HG03108 (cell line): Measurements from ENCODE around the gene WWOX.

Experiments
- ATAC-seq: cut with Tn5 transposase; IDR thresholded peaks from one replicate; pipeline ENCODE4 v1.9.1; 2021; ENCODE audit warnings: moderate library complexity; ENCODE audit not compliant: unreplicated experiment

The WWOX gene

DNA sequence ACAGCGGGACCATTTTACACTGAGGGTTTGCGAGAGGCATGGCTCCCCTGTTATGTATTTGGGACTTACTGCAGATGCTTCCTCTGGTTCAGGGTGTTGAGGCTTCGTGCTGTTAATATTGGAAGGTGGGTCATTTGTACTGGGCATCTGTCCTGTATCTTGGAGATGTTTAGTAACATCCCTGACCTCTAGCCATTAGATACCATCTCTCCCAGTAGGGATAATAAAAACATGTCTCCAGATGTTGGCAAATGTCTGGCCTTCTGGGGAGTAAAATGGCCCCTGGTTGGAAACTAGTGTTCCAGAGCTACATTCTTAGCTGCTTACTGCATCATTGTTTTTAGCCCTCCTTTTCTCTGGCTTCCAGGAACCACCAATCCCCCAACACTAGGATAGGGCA, 388.0 kb downstream of the WWOX start:
- no peak for ATAC-seq

DNA sequence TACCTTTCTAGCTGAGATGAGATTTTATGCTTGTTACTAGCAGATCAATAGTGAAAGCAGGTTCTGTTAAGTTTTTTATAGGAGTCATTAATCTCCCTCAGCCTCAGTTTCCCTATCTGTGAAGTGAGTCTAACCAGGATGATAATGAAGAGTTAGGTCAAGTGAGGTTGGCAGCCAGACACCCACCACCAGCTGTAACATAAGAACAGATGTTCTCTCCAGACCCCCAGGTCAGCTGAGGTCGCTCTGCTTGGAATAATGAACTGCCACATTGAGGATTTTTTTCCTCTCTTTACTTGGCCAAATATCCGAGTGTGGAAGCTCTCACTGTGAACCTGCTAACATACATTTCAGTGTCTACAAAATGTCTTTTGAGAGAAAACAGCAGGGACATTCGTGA, 389.6 kb downstream of the WWOX start:
- ATAC-seq = no peak

DNA sequence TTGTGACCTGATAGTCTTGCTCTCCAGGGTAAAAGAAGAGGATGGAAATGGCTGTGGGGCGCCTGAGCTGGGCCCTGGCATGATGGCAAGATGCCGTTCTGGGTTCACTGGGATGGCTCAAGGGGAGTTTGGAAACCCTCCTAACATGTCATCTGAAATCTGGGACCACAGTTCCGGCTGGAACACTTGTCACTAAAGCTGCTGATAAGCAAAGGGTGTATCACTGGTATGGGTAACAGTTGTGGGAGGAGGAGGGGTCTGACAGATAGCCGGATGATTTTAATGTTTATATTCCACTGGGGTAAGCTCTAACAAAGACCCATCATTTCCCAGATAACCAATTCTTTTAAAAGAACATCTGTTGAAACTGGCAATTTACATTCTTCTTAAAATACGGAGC, 390.2 kb downstream of the WWOX start:
- no peak for ATAC-seq

DNA sequence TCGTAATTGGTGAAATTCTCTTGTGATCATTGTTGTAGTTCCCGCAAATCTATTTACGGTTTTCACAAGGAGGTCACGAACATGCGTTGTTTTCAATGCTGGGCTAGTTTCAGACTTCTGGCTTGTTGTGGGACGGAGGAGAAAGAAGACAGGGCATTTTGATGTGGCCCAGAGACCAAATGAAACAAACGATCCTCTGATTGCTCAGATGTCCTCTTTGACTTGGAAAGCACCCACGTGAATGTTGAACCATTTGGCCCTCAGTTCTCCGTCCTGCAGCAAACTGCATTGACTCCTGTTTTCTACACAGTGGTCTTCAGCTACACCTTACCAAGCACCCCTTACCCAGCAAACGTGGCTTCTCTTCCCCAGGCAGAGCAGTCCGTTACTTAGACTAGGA, 391.0 kb downstream of the WWOX start:
- no peak for ATAC-seq

DNA sequence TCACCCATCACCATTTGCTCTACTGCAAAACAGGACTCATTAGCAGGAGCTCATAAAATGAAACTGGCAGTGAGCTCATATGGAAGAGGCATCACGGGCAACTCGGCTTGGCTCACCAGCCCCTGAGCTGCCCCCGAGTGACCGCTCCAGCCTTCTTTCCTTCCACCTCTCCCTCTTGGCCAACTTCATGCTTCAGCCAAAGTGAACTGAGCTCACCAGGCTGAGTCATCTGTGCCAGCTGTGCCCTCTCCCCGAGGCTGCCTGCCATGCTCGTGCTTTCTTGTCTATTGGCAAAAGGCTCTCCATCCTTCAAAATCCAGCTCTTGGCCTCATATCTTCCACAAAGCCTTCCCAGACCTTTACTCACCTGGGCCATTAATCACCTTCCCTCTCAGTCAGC, 391.4 kb downstream of the WWOX start:
- no peak for ATAC-seq

DNA sequence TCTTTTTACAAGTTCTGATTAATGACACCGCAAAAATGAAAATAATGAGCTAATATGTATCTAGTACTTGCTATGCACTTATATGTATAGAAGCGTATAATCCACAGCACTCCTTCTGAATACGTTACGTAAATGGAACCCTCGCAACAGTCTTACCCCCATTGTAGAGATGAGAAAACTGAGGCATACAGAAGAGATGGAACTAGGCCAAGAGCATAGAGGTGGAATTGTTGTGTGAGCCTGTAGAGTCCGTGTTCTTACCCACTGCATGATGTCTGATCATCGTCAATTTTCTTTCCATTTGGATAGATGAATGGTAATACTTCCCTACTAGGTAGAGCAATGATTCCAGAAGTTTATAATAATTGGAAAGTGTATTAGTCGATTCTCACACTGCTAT, 394.1 kb downstream of the WWOX start:
- ATAC-seq = no peak

DNA sequence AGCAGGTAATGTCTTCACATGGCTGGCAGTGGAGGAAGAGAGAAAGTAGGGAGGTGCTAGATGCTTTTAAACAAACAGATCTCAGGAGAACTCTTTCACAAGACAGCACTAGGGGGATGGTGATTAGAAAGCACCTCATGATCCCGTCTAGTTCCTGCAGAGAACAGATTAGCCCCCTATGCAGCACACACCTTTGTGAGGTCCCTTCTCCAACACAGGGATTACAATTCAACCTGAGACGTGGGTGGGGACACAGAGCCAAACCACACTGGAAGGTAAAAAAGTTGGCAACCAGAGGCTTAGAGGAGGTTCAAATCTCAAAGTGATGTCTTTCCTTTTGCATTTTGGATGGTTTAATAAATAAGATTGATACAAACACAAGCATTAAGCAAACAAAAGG, 394.7 kb downstream of the WWOX start:
- ATAC-seq = no peak

DNA sequence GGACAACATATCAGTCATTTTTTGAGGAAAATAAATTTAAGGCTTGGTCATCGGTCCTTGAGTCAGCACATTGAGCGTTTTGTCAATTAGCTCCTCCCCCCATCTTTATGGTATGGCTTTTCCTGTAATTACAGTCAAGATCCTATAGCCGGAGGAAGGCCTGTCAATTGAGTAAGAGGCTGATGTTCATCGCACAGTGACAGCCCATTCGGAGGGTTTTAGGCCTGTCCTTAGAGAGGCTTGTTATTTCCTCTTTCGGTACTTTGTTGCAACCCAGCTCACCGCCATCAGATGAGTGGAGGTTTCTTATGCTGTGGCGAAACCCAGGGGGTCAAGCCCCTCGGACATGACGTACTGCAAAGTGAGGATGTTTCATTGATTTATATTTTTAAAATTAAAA, 395.2 kb downstream of the WWOX start:
- no peak for ATAC-seq

DNA sequence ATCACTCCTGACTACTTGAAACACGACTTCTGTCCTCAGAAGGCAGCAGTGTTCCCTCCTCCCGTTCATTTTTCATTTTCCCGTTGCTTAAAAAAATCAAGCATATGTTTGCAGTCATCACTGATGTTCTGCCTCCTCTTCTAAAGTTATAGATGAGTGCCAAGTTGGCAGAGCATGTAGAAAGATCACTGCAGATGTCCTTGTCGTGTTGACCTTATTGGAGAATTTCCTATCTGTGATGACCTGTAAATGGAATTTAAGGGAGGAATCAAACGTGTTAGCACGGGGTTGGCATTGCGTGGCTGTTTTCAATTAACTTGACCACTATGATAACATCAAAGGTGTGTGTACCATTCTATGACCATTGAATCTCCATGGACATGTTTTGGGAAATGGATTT, 396.7 kb downstream of the WWOX start:
- no peak for ATAC-seq

DNA sequence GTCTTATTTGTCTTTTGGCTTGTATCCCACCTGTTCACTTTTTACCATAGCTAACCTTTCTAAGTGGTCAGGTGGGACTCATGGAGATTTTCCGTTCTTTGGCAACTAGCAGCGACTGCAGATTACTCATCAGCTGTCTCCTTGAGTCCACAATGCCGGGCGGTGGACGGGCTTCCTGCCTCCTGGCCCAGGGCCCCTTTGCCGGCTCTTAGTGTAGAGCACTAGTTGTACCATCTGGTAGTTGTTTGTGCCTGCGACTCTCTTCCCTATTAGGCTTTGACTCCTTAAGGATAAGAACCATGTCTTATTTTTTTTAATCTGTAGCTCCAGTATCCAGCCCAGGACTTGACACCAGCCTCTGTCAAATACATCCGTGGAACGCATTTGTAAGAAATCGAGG, 399.9 kb downstream of the WWOX start:
- ATAC-seq = no peak

DNA sequence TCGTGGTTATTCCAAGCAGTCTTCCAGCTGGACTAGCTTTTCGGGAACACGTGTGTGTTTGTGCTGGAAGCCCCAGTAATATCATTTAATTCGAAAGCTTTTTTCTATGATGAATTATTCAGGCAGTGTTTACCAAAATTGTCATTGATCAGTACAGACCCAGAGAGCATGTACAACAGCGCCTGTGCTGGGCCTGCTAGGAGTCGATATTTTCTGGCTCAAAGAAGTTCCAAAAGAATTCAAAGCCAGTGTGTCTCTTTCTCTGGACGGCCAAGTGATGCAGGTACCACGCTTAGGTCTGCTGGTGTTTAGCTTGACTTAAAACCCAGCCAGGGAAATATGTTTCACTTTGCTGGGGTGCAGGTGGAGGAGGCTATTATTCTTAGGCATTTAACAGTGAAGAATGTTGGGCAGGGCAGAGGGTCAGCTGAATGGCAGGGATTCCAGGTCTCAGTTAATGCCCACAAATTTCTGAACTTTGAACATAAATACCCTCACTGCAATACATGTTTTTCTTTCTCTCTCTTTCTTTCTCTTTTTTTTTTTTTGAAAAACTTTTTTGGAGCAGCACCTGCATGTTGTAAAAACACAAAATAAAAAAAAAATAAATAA, 401.3 kb downstream of the WWOX start:
- ATAC-seq = no peak

DNA sequence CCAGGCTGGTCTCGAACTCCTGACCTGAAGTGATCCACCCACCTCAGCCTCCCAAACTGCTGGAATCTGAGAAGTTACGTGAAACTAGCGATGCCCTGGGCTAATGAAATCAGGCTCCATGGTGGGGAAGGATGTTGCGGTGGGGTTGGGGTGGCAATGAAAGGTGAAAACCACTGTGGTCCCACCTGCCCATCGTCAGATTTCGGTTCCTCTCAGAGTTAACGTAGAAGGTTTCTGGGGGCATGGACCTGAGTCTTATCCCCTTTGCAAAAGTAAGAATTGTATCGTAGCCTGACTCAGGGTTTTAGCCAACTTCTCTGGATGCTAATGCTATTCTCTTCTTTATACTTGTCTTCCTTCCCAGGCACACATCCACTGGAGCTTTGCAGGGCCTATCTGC, 402.3 kb downstream of the WWOX start:
- ATAC-seq = no peak

DNA sequence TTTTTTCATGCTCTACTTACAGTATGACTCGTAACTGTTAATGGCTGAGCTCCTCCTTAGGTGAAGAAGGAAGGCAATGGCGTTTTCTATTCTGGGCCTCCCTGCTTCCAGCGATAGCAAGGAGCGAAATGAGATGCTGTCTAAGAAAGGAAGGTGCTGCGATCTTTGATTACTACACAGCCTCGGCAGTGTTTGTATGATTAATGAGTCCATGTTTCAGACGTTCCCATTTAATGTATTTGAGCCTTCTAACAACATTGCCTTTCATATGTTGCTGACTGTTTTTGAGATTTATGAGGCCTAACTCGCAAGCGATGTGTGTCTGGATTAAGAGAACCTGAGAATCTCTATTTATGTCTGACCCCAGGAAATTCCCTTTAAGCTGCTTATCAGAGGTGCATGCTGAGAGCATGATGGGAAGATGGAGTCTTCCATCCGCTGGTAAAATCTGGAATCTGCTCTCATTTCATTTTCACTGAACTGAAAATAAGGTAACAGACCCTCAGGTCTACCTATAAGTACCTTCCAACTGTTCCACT, 403.4 kb downstream of the WWOX start:
- ATAC-seq = no peak

DNA sequence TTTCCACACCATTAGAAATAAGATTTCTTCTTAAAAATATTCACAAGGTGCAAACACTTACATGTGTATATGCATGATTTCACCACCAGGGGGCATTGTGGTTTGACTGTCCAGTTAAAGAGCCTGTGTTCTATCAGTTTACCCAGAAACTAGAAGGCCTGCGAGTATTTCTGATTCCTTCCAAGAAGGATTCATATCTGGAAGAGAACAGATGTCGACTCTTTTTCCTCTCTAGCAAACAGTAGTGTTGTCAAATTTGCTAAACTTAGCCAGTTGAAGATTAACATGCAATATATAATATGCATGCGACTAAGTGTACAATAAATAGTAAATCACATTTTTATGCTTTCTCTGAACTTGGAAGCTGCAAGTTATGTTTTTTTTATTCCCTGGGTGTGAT, 404.1 kb downstream of the WWOX start:
- no peak for ATAC-seq

DNA sequence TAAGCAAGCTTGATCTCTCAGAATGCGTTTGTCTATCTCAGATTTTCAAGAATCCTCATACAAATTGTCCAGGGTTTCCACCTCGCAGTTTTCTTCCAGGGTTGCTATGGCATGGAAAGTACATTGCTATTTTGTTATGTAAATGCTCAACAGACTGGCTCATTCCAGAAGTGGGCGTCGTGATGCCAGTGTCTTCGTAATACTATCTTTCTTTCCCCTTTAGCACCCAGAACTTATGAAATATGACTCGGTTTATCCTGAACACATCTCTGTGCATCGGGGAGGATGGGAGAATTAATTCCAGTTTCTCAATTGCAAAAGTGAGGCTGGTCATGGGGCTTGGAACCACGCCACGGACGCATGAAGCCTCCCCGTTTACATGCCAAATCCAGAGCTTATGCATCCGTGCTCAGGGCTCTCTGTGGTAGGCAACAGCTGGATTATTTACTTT, 405.0 kb downstream of the WWOX start:
- ATAC-seq = no peak

DNA sequence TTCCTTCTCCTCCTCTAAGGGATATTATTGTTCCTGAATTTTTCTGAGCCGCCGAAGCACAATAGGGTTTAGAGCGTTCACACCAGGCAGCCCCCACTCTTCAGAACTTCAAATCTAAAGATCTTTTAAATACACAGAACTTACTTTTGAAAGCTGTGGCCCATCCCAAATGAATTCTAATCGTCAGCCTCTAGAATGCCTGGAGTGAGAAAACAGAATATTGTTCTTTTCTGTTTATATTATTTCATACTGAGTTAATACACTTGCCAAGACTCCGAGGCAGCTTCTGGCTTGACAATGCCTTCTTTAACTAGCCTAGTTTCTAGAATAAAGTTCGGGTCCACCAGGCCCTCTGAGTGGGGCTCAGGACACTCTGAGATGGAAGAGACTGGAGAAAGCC, 405.6 kb downstream of the WWOX start:
- ATAC-seq = no peak

DNA sequence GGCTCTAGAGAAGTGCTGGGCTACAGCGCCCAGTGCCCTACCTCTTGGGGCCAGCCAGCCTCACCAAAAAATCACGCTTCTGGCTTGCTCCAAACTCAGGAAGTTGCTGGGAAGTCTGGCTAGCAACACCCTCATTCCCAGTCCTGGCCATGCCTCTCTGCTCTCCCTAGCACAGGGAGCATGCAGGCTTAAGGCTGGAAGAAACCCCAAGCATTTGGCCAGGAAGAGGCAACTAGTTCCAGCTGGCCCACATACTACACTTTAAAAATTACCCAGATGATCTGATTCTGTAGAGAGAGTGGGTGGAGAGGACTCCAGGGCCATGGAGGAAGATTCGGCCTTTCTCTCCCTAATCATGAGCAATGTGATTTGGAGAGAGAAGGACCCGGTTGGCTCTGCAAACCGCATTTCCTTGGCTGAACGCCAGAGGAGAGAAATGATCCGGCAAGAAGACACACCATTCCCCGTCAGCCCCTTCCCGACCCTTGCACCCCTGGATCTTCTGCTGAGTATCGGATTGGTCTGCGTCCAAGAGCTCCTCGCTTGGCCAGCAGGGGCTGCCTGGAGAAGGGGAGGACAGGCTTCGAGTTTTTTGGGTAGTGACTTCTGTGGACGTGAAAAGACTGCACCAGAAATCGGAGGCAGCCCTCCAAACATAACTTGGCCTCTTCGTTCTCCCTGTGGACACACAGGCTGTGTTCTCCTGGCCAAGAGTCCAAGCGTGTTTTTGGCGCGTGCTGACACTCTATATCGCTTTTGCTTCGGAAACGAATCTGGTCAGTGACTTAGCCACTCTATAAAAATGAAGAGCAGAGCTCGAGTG, 406.3 kb downstream of the WWOX start:
- ATAC-seq = no peak

DNA sequence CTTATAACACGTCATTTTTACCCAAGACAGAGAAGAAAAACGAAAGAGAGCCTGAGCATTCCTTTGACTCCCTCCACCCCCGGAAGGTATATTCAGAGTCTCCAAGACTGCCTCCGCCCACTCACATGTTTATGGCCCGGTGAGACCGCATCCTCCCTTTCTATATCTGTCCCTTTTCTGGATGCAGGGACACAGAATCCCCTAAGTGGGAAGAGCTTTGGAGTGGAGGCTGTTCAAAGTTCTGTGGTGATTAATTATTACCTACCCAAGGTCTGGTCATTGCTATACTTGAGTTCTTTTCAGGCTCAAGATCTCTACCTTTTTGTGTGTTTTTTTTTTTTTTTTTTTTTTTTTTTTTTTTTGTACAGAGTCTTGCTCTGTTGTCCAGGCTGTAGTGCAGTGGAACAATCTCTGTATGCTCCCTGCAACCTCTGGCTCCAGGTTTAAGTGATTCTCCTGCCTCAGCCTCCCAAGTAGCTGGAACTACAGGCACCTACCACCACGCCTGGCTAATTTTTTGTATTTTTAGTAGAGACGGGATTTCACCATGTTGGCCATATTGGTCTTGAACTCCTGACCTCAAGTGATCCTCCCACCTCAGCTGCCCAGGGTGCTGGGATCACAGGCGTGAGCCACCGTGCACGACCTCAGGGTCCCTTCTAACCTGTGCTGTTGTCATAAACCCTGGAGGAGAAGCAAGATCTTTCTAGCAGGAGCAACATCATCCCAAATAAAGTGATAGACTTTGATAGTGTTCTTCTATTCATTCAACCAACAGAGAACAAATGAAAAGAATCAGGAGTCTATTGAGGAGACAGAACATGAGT, 407.1 kb downstream of the WWOX start:
- ATAC-seq = no peak

DNA sequence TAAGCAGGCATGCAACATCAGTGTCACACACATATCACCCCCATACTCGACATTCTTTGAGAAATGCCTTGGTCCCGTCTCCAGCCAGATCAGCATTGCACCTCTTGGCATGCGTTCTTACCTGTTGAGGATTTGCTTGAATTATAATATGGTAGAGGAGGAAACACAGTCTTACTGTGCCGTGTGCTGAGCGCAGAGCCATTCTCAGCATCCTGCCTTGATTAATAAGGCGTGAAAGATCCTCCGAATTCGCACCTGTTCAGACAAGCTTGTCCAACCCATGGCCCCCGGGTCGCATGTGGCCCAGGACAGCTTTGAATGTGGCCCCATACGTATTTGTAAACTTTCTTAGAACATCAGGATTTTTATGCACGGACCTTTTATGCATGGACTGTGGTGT, 408.1 kb downstream of the WWOX start:
- ATAC-seq = no peak

DNA sequence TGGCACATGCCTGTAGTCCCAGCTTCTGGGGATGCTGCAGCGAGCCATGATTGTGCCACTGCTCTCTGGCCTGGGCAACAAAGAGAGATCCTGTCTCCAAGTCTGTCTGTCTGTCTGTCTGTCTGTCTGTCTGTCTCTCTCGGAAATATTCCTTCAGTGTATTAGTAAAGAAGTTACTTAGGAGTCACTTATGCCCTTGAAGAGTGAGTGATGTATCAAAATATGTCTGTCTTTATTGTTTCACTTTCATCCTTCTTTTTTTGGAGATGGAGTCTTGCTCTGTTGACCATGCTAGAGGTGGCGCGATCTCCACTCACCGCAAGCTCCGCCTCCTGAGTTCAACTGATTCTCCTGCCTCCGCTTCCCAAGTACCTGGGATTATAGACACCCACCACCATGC, 410.5 kb downstream of the WWOX start:
- no peak for ATAC-seq

DNA sequence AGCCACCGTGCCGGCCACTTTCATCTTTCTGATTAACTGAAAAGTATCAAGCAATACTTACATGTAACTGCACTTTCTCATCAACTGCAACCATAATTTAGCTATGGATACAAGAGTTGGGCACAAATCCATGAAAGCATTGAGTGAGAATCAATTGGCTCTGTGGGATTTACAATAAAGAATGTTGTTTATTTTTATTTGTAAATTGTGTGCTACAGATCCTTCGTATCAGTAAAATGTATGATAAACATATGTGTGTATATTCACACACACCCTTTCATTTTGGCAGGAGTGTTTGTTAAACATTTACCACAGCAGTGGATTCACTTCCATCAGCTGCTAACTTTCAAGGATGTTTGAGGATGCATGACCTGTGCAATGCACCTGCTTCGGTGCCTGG, 411.0 kb downstream of the WWOX start:
- ATAC-seq = no peak

DNA sequence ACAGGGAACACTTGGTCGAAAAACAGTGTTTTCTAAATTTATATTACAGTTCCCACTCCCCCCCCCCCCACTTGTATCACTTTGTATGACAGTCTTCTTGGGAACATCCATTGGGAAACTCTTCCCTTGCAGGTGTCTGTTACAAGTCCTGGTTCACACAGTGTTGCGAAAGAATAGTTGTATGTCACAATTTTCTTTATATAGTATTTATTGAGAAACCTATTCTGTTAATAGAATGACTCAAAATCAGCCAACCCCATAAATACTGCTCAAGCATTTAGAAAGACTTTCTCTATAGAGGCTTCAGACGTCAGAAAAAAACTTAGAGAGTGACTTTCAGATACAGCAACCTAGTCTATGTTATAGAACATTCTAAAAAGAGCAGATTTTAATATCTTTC, 414.4 kb downstream of the WWOX start:
- no peak for ATAC-seq
